Activated CD4-positive, alpha-beta T cell treated with anti-CD3 and anti-CD28 coated beads, Interleukin-2, Interleukin-6, amounts not matched to agents 100 ng/mL and 50 ng/mL, durations not matched to agents 16 hours and 8 hours (primary cell): ENCODE data around the gene CRYGD.
"Not testable (repeated sequence)": the region's sequence is repeated elsewhere in the genome, so short reads cannot be mapped to it uniquely, and the experiment has no call there.

Source experiments
- DNase-seq: peaks from one replicate; pipeline ENCODE4 v3.0.0-alpha.2; 2020

Gene CRYGD

GRCh38 chr2:208129744-208130711 is 5.7 kb upstream of the CRYGD start, which contains the start of gene CRYGC:
TSS of gene CRYGC (minus strand) at chr2:208129828. CDS start at chr2:208129792, 36 bp downstream.
- DNase-seq = no peak

GRCh38 chr2:208128136-208128535 is 3.8 kb upstream of the CRYGD start:
- DNase-seq = no peak

GRCh38 chr2:208127090-208127489 is 2.8 kb upstream of the CRYGD start:
- DNase-seq = no peak

GRCh38 chr2:208125251-208125650 is 927 bp upstream of the CRYGD start:
- DNase-seq = no peak

GRCh38 chr2:208122248-208122647 is 2.1 kb downstream of the CRYGD start:
- no peak for DNase-seq

- DNase-seq = no peak
These were observed 5.4 kb downstream of the CRYGD start for GRCh38 chr2:208118918-208119317.

- not testable (repeated sequence) for DNase-seq
These were observed 6.9 kb downstream of the CRYGD start for GRCh38 chr2:208117390-208117789.

GRCh38 chr2:208112969-208113368 is 11.4 kb downstream of the CRYGD start:
- DNase-seq = no peak

GRCh38 chr2:208112273-208112745 is 12.0 kb downstream of the CRYGD start:
- not testable (repeated sequence) for DNase-seq

- no peak for DNase-seq
These were observed 20.7 kb downstream of the CRYGD start for GRCh38 chr2:208103616-208104015.

GRCh38 chr2:208101716-208102631 is 22.4 kb downstream of the CRYGD start:
- no peak for DNase-seq

GRCh38 chr2:208099682-208100470 is 24.4 kb downstream of the CRYGD start:
- no peak for DNase-seq

- not testable (repeated sequence) for DNase-seq
These were observed 25.6 kb downstream of the CRYGD start for GRCh38 chr2:208098701-208099100.

- DNase-seq = no peak
These were observed 26.1 kb downstream of the CRYGD start for GRCh38 chr2:208098267-208098666.

- DNase-seq = no peak
These were observed 26.5 kb downstream of the CRYGD start for GRCh38 chr2:208097801-208098200.

GRCh38 chr2:208097313-208097712 is 27.0 kb downstream of the CRYGD start:
- DNase-seq = no peak

GRCh38 chr2:208096080-208096479 is 28.2 kb downstream of the CRYGD start:
- DNase-seq = no peak

- DNase-seq = no peak
These were observed 31.2 kb downstream of the CRYGD start for GRCh38 chr2:208093128-208093527.

- DNase-seq = no peak
These were observed 32.1 kb downstream of the CRYGD start for GRCh38 chr2:208092093-208092832.

- DNase-seq = no peak
These were observed 33.9 kb downstream of the CRYGD start for GRCh38 chr2:208090420-208090819.

- no peak for DNase-seq
These were observed 38.3 kb downstream of the CRYGD start for GRCh38 chr2:208086029-208086428.

GRCh38 chr2:208083807-208084206 is 40.5 kb downstream of the CRYGD start:
- DNase-seq = no peak
